WTC11 (cell line): ENCODE data around the gene STK17A. TPM values are rescaled to one million over a fixed set of nuclear protein-coding genes. Genes with fewer than 3 reads are reported as not detected.
A peak's percentile ranks its signal among the peaks of the same experiment; 100 is the strongest.

Experiments
- ATAC-seq: fragments of 200-7000 bp; cut with Tn5 transposase; 2 replicates; pipeline ENCODE4 v1.10.0; 2021; ENCODE audit warnings: mild to moderate bottlenecking, moderate library complexity
- CTCF ChIA-PET: fragments of 300-600 bp; sonication (Branson Sonifier 250); formaldehyde crosslinking; loops from one replicate; lab custom pipeline; 2021; ENCODE audit warnings: antibody characterized with exemption; lab: Charles Lee
- POLR2A ChIA-PET: fragments of 350-600 bp; sonication (Branson Sonifier 250); formaldehyde crosslinking; loops from one replicate; lab custom pipeline; 2021; ENCODE audit warnings: antibody characterized with exemption; lab: Charles Lee
- DNase-seq: peaks from one replicate; pipeline ENCODE4 v3.0.0; 2021; ENCODE audit warnings: low spot score
- H3K27ac Mint-ChIP-seq: 2 replicates; pipeline ENCODE4 v1.8.0; 2021; ENCODE audit warnings: mixed read lengths
- H3K27me3 Mint-ChIP-seq: 2 replicates; pipeline ENCODE4 v1.8.0; 2021; ENCODE audit warnings: low read depth, mild to moderate bottlenecking, moderate library complexity, mixed read lengths
- H3K36me3 Mint-ChIP-seq: 2 replicates; pipeline ENCODE4 v1.8.0; 2021; ENCODE audit warnings: mixed read lengths
- H3K4me1 Mint-ChIP-seq: 2 replicates; pipeline ENCODE4 v1.8.0; 2022; ENCODE audit warnings: mixed read lengths
- H3K4me3 Mint-ChIP-seq: 2 replicates; pipeline ENCODE4 v1.8.0; 2021; ENCODE audit warnings: mild to moderate bottlenecking, moderate library complexity, mixed read lengths
- H3K9me3 Mint-ChIP-seq: 2 replicates; pipeline ENCODE4 v1.8.0; 2021; ENCODE audit warnings: mixed read lengths
- CREB1 ChIP-seq: sonication (generic); formaldehyde crosslinking; IDR thresholded peaks from 2 replicates; pipeline ENCODE4 v1.8.0; 2023; ENCODE audit warnings: mild to moderate bottlenecking, missing genetic modification reagents
- GABPB1 ChIP-seq: sonication (generic); formaldehyde crosslinking; IDR thresholded peaks from 2 replicates; pipeline ENCODE4 v1.8.1; 2023; ENCODE audit warnings: mild to moderate bottlenecking, missing genetic modification reagents
- NR1H2 ChIP-seq: sonication (generic); formaldehyde crosslinking; IDR thresholded peaks from 2 replicates; pipeline ENCODE4 v1.9.0; 2021; ENCODE audit warnings: mild to moderate bottlenecking, moderate library complexity, missing genetic modification reagents
- ZNF219 ChIP-seq: sonication (generic); formaldehyde crosslinking; IDR thresholded peaks from 2 replicates; pipeline ENCODE4 v1.8.0; 2023; ENCODE audit warnings: missing genetic modification reagents, mild to moderate bottlenecking, borderline replicate concordance
- total RNA-seq: library from RNA; stranded (reverse); gene quantifications from 3 replicates; pipeline ENCODE4 v1.2.3, GENCODE V29; 2021
- TF ChIP-seq, protein P1 (sequence below): sonication (generic); formaldehyde crosslinking; IDR thresholded peaks from 2 replicates; pipeline ENCODE4 v1.8.1; 2022; ENCODE audit warnings: low read depth, mild to moderate bottlenecking, moderate library complexity, missing genetic modification reagents, borderline replicate concordance
- TF ChIP-seq, protein P2 (sequence below): sonication (generic); formaldehyde crosslinking; conservative IDR thresholded peaks from 2 replicates; pipeline ENCODE4 v1.8.1; 2023; ENCODE audit warnings: mild to moderate bottlenecking, low read depth, missing genetic modification reagents, moderate library complexity

STK17A gene
- total RNA-seq, 1 experiment from 2014 or later: 17.6 TPM

DNA sequence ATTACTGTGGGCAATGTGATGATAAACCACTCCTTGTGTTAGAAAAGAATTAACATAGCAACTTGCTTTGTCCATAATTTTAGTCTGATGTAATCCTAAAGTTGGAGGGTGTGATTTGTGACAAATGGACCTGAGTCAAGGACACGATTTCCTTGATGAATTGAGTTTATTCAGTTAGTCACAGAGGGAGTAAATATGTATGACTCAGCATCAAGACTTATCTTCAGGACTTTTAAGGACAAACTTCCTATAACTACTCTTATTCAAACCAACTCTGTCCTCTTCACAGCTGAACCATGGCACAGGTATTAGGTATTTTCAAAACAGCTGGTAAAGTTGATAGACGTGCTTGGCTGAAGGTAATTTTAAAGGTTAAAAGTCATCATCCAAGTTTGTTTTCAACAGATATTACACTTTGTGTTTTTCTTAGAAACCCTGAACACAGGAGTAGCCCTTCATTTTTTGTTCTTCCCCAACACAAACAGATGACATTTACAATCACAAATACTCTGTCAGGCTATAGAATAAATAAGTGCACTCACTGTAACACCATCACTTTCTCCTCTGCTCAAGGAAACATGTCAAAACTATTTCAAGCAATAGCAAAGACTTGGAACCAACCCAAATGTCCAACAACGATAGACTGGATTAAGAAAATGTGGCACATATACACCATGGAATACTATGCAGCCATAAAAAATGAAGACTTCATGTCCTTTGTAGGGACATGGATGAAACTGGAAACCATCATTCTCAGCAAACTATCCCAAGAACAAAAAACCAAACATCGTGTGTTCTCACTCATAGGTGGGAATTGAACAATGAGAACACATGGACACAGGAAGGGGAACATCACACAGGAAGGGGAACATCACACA is 91.9 kb downstream of the STK17A start:
- peaks cover 23% of the 10 kb centered on the region for H3K4me1 Mint-ChIP-seq
- H3K27ac Mint-ChIP-seq: no peak overlapping the region
- H3K27me3 Mint-ChIP-seq: no peaks in the 10 kb centered on the region
- CTCF ChIA-PET: interaction anchor here (0.6 to 1.6 kb wide), 2 partner anchors 12 to 92 kb away, joined by 3 to 5 read pairs; partner anchors contain the start of gene STK17A
- ATAC-seq: no peak
- peaks cover 41% of the 10 kb centered on the region for H3K9me3 Mint-ChIP-seq
- peaks cover 28% of the 10 kb centered on the region for H3K36me3 Mint-ChIP-seq
- no peak for DNase-seq
- no peak overlapping the region for H3K4me3 Mint-ChIP-seq
- POLR2A ChIA-PET: no interaction called here
- no peak for TF ChIP-seq ZNF219
- TF ChIP-seq NR1H2 (CRISPR knock-in tag): no peak
- TF ChIP-seq, protein P1, sequence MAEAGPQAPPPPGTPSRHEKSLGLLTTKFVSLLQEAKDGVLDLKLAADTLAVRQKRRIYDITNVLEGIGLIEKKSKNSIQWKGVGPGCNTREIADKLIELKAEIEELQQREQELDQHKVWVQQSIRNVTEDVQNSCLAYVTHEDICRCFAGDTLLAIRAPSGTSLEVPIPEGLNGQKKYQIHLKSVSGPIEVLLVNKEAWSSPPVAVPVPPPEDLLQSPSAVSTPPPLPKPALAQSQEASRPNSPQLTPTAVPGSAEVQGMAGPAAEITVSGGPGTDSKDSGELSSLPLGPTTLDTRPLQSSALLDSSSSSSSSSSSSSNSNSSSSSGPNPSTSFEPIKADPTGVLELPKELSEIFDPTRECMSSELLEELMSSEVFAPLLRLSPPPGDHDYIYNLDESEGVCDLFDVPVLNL (CRISPR knock-in tag): no peak
- no peak for TF ChIP-seq CREB1 (CRISPR knock-in tag)
- TF ChIP-seq GABPB1 (CRISPR knock-in tag): peak; percentile 92
- TF ChIP-seq, protein P2, sequence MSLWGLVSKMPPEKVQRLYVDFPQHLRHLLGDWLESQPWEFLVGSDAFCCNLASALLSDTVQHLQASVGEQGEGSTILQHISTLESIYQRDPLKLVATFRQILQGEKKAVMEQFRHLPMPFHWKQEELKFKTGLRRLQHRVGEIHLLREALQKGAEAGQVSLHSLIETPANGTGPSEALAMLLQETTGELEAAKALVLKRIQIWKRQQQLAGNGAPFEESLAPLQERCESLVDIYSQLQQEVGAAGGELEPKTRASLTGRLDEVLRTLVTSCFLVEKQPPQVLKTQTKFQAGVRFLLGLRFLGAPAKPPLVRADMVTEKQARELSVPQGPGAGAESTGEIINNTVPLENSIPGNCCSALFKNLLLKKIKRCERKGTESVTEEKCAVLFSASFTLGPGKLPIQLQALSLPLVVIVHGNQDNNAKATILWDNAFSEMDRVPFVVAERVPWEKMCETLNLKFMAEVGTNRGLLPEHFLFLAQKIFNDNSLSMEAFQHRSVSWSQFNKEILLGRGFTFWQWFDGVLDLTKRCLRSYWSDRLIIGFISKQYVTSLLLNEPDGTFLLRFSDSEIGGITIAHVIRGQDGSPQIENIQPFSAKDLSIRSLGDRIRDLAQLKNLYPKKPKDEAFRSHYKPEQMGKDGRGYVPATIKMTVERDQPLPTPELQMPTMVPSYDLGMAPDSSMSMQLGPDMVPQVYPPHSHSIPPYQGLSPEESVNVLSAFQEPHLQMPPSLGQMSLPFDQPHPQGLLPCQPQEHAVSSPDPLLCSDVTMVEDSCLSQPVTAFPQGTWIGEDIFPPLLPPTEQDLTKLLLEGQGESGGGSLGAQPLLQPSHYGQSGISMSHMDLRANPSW (CRISPR knock-in tag): no peak

Other genes starting within 250 kb of the STK17A start
- 132 to 148 TPM (median 146 TPM) in 3 replicates for gene COA1, start 146.4 kb downstream of the STK17A start, total RNA-seq
- gene BLVRA, start 175.6 kb downstream of the STK17A start, total RNA-seq: 31.9 to 35.5 TPM (median 33.7 TPM) in 3 replicates